ENCODE measurements around the gene SIX4.

Gene SIX4

GRCh38 chr14:60695327-60695726 lies 28.8 kb downstream of the SIX4 start:
- TF ChIP-seq, protein P1, sequence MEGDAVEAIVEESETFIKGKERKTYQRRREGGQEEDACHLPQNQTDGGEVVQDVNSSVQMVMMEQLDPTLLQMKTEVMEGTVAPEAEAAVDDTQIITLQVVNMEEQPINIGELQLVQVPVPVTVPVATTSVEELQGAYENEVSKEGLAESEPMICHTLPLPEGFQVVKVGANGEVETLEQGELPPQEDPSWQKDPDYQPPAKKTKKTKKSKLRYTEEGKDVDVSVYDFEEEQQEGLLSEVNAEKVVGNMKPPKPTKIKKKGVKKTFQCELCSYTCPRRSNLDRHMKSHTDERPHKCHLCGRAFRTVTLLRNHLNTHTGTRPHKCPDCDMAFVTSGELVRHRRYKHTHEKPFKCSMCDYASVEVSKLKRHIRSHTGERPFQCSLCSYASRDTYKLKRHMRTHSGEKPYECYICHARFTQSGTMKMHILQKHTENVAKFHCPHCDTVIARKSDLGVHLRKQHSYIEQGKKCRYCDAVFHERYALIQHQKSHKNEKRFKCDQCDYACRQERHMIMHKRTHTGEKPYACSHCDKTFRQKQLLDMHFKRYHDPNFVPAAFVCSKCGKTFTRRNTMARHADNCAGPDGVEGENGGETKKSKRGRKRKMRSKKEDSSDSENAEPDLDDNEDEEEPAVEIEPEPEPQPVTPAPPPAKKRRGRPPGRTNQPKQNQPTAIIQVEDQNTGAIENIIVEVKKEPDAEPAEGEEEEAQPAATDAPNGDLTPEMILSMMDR (IDR thresholded peaks at IDR 0.05; ENCODE audit: low read depth, low read length, missing control alignments), result no peak
- no peak overlapping the region for H3K27ac ChIP-seq
- no peak for DNase-seq
- H3K4me3 ChIP-seq (ENCODE audit: low read depth, low read length), result no peak overlapping the region
- in situ Hi-C loops (cut with HindIII; ENCODE audit: low pct_ligation_motif_present, low sequenced_read_pairs), result no loop called here
- no peaks in the 10 kb centered on the region for H3K36me3 ChIP-seq (replicated peaks)
- no peaks in the 10 kb centered on the region for H3K27me3 ChIP-seq (replicated peaks)

GRCh38 chr14:60691383-60692113 lies 32.6 kb downstream of the SIX4 start:
- TF ChIP-seq, protein P1 (IDR thresholded peaks at IDR 0.05; ENCODE audit: low read depth, low read length, missing control alignments), result no peak
- in situ Hi-C loops (cut with HindIII; ENCODE audit: low pct_ligation_motif_present, low sequenced_read_pairs), result no loop called here
- Histone ChIP-seq H3K27ac (no peak overlapping the region), H3K36me3 (replicated peaks) (no peaks in the 10 kb centered on the region), H3K4me3 (ENCODE audit: low read depth, low read length) (no peak overlapping the region), H3K27me3 (replicated peaks) (no peaks in the 10 kb centered on the region)
- DNase-seq, result no peak

GRCh38 chr14:60686865-60687264 lies 37.3 kb downstream of the SIX4 start:
- no peaks in the 10 kb centered on the region for H3K36me3 ChIP-seq (replicated peaks)
- in situ Hi-C loops (cut with HindIII; ENCODE audit: low pct_ligation_motif_present, low sequenced_read_pairs), result no loop called here
- TF ChIP-seq, protein P1 (IDR thresholded peaks at IDR 0.05; ENCODE audit: low read depth, low read length, missing control alignments), result no peak
- H3K4me3 ChIP-seq (ENCODE audit: low read depth, low read length), result no peak overlapping the region
- H3K27me3 ChIP-seq (replicated peaks), result no peaks in the 10 kb centered on the region
- no peak overlapping the region for H3K27ac ChIP-seq
- DNase-seq, result no peak

DNA sequence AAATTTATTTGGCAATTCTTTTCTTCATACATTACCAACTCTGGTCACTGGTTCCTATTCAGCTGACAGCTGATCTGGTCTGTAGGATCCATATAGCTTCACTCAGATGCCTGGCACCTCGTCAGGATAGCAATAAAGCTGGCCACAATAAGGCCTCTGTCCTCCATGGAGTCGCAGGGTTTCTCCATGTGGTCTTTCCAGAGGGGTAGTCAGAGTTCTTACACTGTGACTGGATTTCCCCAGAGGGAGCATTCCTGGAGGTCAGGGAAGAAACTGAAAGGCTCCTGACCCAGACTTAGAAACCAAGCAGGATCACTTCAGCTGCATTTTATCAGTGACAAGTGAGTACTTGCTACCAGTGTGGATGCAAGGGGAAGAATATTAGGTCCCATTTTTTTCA lies 39.9 kb downstream of the SIX4 start:
- Histone ChIP-seq H3K27ac (no peak overlapping the region), H3K27me3 (replicated peaks) (no peaks in the 10 kb centered on the region), H3K4me3 (ENCODE audit: low read depth, low read length) (no peak overlapping the region), H3K36me3 (replicated peaks) (no peaks in the 10 kb centered on the region)
- no peak for DNase-seq
- TF ChIP-seq, protein P1 (IDR thresholded peaks at IDR 0.05; ENCODE audit: low read depth, low read length, missing control alignments), result no peak
- in situ Hi-C loops (cut with HindIII; ENCODE audit: low pct_ligation_motif_present, low sequenced_read_pairs), result no loop called here

DNA sequence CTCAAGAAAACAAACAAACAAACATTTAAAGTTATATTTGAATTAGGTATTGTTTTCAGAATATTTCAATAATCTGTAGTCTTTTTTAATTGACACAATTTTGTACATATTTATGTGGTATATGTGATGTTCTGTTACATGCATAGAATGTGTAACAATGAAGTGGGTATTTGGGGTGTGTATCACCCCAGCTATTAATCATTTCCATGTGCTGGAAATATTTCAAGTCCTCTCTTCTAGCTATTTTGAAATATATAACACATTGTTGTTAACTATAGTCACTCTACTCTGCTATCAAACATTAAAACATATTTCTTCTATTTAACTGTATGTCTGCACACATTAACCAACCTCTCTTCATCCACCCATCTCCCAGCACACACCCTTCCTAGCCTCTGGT lies 42.9 kb downstream of the SIX4 start:
- H3K27ac ChIP-seq, result no peak overlapping the region
- in situ Hi-C loops (cut with HindIII; ENCODE audit: low pct_ligation_motif_present, low sequenced_read_pairs), result no loop called here
- no peaks in the 10 kb centered on the region for H3K27me3 ChIP-seq (replicated peaks)
- TF ChIP-seq, protein P1 (IDR thresholded peaks at IDR 0.05; ENCODE audit: low read depth, low read length, missing control alignments), result no peak
- no peaks in the 10 kb centered on the region for H3K36me3 ChIP-seq (replicated peaks)
- H3K4me3 ChIP-seq (ENCODE audit: low read depth, low read length), result no peak overlapping the region
- no peak for DNase-seq

DNA sequence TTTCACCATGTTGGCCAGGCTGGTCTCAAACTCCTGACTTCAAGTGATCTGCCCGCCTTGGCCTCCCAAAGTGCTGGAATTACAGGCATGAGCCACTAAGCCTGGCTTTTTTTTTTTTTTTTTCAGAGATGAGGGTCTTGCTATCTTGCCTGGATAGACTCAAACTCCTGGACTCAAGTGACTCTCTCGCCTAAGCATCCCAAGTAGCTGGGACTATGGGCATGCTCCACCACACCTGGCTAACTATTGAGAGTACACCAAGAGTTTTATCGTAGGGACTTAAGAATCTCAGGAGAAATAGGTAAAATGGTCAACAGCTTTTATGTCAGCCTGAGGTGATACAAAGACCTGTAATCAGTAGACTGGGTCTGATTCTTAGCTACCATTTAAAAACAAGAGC lies 43.6 kb downstream of the SIX4 start:
- no peak for DNase-seq
- Histone ChIP-seq H3K27ac (no peak overlapping the region), H3K4me3 (ENCODE audit: low read depth, low read length) (no peak overlapping the region), H3K27me3 (replicated peaks) (no peaks in the 10 kb centered on the region), H3K36me3 (replicated peaks) (no peaks in the 10 kb centered on the region)
- TF ChIP-seq, protein P1 (IDR thresholded peaks at IDR 0.05; ENCODE audit: low read depth, low read length, missing control alignments), result no peak
- in situ Hi-C loops (cut with HindIII; ENCODE audit: low pct_ligation_motif_present, low sequenced_read_pairs), result no loop called here
